Right atrium auricular region (tissue), 2 donors: ENCODE measurements around the gene GALNT7. TPM values are rescaled to one million over a fixed set of nuclear protein-coding genes. Genes with fewer than 3 reads are reported as not detected.
"Not testable (repeated sequence)": the region's sequence is repeated elsewhere in the genome, so short reads cannot be mapped to it uniquely, and the experiment has no call there.

ENCODE experiments used
- DNase-seq: peaks from one replicate; pipeline ENCODE4 v3.0.0-alpha.2; 2019; ENCODE audit warnings: low spot score
- H3K27ac ChIP-seq, 2 donors: fragments of 200-600 bp; sonication (generic); 1 replicate in 1 of 2; 2 replicates in 1 of 2; pipeline ENCODE4 v1.5.1; 2016 to 2019
- H3K27me3 ChIP-seq, 2 donors: fragments of 200-600 bp; sonication (generic); one replicate each; pipeline versions ENCODE4 v1.5.1 to v1.6.0; 2017 to 2019
- H3K36me3 ChIP-seq: fragments of 200-600 bp; sonication (generic); one replicate; pipeline ENCODE4 v1.5.1; 2016
- H3K4me1 ChIP-seq, 2 donors: fragments of 200-600 bp; sonication (generic); one replicate each; pipeline versions ENCODE4 v1.5.1 to v1.6.0; 2017 to 2019
- H3K4me3 ChIP-seq, 2 donors: fragments of 200-600 bp; sonication (generic); 1 replicate in 1 of 2; 2 replicates in 1 of 2; pipeline ENCODE4 v1.5.1; 2017 to 2019; ENCODE audit warnings: mild to moderate bottlenecking in 1 of 2, moderate library complexity in 1 of 2
- H3K9me3 ChIP-seq, 2 donors: fragments of 200-600 bp; sonication (generic); one replicate each; pipeline ENCODE4 v1.5.1; 2019
- CTCF ChIP-seq, 2 donors: fragments of 200-600 bp; sonication (generic); IDR thresholded peaks; one replicate each; pipeline ENCODE4 v1.5.1; 2019; ENCODE audit warnings: antibody characterized with exemption in 2 of 2
- total RNA-seq, 2 donors: library from RNA; depleted of rRNA; stranded (reverse); fragments of >200 nt; gene quantifications; one replicate each; pipeline ENCODE4 v1.1.0, GENCODE V29; 2016

GALNT7 gene
- total RNA-seq, 2 donors from 2014 or later: 5.4 to 6.5 TPM

DNA sequence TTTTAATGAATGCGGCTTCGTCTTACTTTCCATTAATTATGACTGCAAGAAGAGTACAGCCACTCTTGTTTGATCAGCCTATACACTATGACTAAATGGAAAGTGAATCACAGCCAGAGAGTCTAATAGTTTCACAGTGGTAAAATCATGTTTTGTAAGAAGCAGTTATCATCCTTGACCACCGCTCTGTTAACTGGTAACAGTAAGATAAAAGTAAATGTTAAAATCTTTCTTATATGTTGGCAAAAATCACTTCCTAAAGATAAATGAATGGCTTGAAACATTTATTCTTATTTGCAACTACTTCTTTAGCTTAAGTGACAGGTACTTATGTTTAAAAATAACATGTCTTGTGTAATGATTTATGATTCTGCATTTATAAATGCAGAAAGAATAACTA, 13.2 kb downstream of the GALNT7 start:
- Histone ChIP-seq H3K36me3 (no peaks in the 10 kb centered on the region), H3K4me3 (no peak overlapping the region), H3K27ac (no peak overlapping the region), H3K9me3 (no peaks in the 10 kb centered on the region), H3K27me3 (no peaks in the 10 kb centered on the region), H3K4me1 (peaks cover 0 to 3% of the 10 kb centered on the region in 2 donors)
- TF ChIP-seq CTCF (IDR thresholded peaks at IDR 0.05): no peak
- DNase-seq: no peak

DNA sequence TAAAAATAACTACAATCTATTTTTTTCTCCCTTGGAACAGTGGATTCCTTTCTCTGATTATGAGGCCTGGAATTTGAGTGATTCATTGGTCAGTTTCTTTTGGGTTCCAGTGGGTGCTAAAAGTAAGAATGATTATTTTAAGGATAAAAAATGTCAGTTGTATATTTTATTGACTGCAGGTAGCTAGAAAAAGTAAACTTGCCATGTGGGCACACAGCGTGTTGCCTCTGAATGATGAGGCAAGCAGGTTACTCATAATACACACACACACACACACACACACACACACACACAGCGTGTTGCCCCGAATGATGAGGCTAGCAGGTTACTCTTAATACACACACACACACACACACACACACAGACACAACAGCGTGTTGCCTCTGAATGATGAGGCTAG, 13.8 kb downstream of the GALNT7 start:
- Histone ChIP-seq H3K4me3 (no peak overlapping the region), H3K27ac (no peak overlapping the region), H3K4me1 (peaks cover 0 to 3% of the 10 kb centered on the region in 2 donors), H3K27me3 (no peaks in the 10 kb centered on the region), H3K36me3 (no peaks in the 10 kb centered on the region), H3K9me3 (no peaks in the 10 kb centered on the region)
- no peak for DNase-seq
- no peak for TF ChIP-seq CTCF (IDR thresholded peaks at IDR 0.05)

- H3K27ac ChIP-seq, DNase-seq, H3K27me3 ChIP-seq, H3K4me3 ChIP-seq, H3K4me1 ChIP-seq, H3K9me3 ChIP-seq, H3K36me3 ChIP-seq: not testable (repeated sequence)
These were observed 15.1 kb downstream of the GALNT7 start for GRCh38 chr4:173183659-173184247.

- no peak for TF ChIP-seq CTCF (IDR thresholded peaks at IDR 0.05)
- H3K27ac ChIP-seq: no peak overlapping the region
- no peaks in the 10 kb centered on the region for H3K36me3 ChIP-seq
- H3K4me3 ChIP-seq: no peak overlapping the region
- no peak for DNase-seq
- H3K27me3 ChIP-seq: no peaks in the 10 kb centered on the region
- no peaks in the 10 kb centered on the region for H3K9me3 ChIP-seq
- peaks cover 0 to 3% of the 10 kb centered on the region in 2 donors for H3K4me1 ChIP-seq
These were observed 17.4 kb downstream of the GALNT7 start for GRCh38 chr4:173185847-173186510.

- H3K9me3 ChIP-seq: no peaks in the 10 kb centered on the region
- TF ChIP-seq CTCF (IDR thresholded peaks at IDR 0.05): no peak
- no peaks in the 10 kb centered on the region for H3K36me3 ChIP-seq
- no peak for DNase-seq
- H3K4me1 ChIP-seq: no peaks in the 10 kb centered on the region
- H3K27ac ChIP-seq: no peak overlapping the region
- H3K4me3 ChIP-seq: no peak overlapping the region
- H3K27me3 ChIP-seq: no peaks in the 10 kb centered on the region
These were observed 19.1 kb downstream of the GALNT7 start for GRCh38 chr4:173187732-173188131.

GRCh38 chr4:173188648-173189047, 20.0 kb downstream of the GALNT7 start:
- Histone ChIP-seq H3K27ac (no peak overlapping the region), H3K27me3 (no peaks in the 10 kb centered on the region), H3K9me3 (no peaks in the 10 kb centered on the region), H3K4me1 (no peaks in the 10 kb centered on the region), H3K4me3 (no peak overlapping the region), H3K36me3 (no peaks in the 10 kb centered on the region)
- no peak for TF ChIP-seq CTCF (IDR thresholded peaks at IDR 0.05)
- no peak for DNase-seq
